Skeletal muscle satellite cell (primary cell): ENCODE data around the gene RNF11.
"Not testable (repeated sequence)": the region's sequence is repeated elsewhere in the genome, so short reads cannot be mapped to it uniquely, and the experiment has no call there.

ENCODE experiments used
- H3K27me3 ChIP-seq: 2 replicates; pipeline ENCODE4 v1.7.0; 2013; ENCODE audit warnings: low read length; ENCODE audit not compliant: control insufficient read depth, insufficient read depth
- H3K36me3 ChIP-seq: 2 replicates; pipeline ENCODE4 v1.7.0; 2013; ENCODE audit warnings: mild to moderate bottlenecking, control low read depth, low read length; ENCODE audit not compliant: insufficient read depth
- H3K4me1 ChIP-seq: 2 replicates; pipeline ENCODE4 v1.7.0; 2013; ENCODE audit warnings: low read length; ENCODE audit not compliant: control insufficient read depth, insufficient read depth
- H3K4me2 ChIP-seq: 2 replicates; pipeline ENCODE4 v1.7.0; 2013; ENCODE audit warnings: mild to moderate bottlenecking, low read length
- H3K4me3 ChIP-seq: 2 replicates; pipeline ENCODE4 v1.7.0; 2013; ENCODE audit warnings: low read length
- H3K9ac ChIP-seq: 2 replicates; pipeline ENCODE4 v1.7.0; 2013; ENCODE audit warnings: mild to moderate bottlenecking, low read depth, low read length, moderate library complexity
- H3K9me3 ChIP-seq: replicated peaks from 2 replicates; pipeline ENCODE4 v1.7.0; 2013; ENCODE audit warnings: mild to moderate bottlenecking, control low read depth, low read length

RNF11 gene

DNA sequence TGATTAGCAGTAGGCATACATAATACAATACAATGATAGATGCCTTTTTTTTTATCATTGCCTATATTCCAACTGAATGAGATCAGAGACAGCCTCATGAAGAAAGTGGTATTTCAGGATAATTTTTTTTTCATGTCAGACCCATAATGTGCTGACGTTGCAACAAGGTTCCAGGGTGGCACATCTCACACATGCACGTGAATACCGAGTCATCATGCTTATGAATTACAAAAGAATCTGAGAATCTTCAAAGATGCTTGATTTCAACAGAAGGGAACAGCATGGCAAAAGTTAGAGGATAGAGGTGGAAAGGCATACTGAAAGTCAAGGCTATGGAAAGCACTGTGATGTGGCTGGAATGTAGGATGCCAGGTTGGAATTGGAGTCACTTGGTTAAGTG lies 5.0 kb upstream of the RNF11 start:
- no peaks in the 10 kb centered on the region for H3K9me3 ChIP-seq
- no peak overlapping the region for H3K9ac ChIP-seq
- H3K4me2 ChIP-seq, result no peak overlapping the region
- H3K36me3 ChIP-seq, result no peaks in the 10 kb centered on the region
- H3K4me3 ChIP-seq, result no peak overlapping the region
- no peaks in the 10 kb centered on the region for H3K27me3 ChIP-seq
- H3K4me1 ChIP-seq, result peaks cover 11% of the 10 kb centered on the region

DNA sequence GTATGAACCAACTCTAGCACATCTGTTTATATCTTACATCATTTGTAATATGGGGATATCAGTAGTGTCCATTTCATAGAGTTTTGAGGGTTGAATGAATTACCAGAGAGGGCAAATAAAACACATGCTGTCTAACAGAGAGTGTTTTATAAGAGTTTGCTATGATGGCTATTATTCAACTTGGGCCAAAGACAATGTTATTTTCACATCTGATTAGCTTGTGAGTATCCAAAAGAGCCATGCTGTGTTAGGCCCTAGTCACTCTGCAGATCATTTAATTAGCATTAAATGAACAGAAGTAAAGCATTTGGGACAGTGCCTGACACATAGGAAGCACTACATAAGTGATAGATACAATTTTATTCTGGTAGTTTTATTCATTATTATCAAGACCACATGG lies 4.2 kb upstream of the RNF11 start:
- H3K9ac ChIP-seq, result no peak overlapping the region
- H3K4me1 ChIP-seq, result peaks cover 11% of the 10 kb centered on the region
- H3K27me3 ChIP-seq, result no peaks in the 10 kb centered on the region
- no peak overlapping the region for H3K4me3 ChIP-seq
- H3K4me2 ChIP-seq, result no peak overlapping the region
- H3K9me3 ChIP-seq, result no peaks in the 10 kb centered on the region
- H3K36me3 ChIP-seq, result no peaks in the 10 kb centered on the region

DNA sequence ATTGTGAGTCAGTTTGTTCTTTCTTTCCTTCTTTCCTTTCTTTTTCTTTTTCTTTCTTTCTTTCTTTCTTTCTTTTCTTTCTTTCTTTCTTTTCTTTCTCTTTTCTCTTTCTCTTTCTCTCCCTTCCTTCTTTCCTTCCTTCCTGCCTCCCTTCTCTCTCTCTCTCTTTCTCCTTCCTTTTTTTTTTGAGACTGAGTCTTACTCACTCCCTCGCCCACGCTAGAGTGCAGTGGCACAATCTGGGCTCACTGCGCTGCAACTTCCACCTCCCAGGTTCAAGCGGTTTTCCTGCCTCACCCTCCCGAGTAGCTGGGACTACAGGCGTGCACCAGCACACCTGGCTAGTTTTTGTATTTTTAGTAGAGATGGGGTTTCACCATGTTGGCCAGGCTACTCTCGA lies 1.8 kb upstream of the RNF11 start:
- not testable (repeated sequence) for H3K27me3 ChIP-seq, H3K4me2 ChIP-seq, H3K4me3 ChIP-seq, H3K36me3 ChIP-seq, H3K9ac ChIP-seq, H3K9me3 ChIP-seq
- H3K4me1 ChIP-seq, result peaks cover 18% of the 10 kb centered on the region

DNA sequence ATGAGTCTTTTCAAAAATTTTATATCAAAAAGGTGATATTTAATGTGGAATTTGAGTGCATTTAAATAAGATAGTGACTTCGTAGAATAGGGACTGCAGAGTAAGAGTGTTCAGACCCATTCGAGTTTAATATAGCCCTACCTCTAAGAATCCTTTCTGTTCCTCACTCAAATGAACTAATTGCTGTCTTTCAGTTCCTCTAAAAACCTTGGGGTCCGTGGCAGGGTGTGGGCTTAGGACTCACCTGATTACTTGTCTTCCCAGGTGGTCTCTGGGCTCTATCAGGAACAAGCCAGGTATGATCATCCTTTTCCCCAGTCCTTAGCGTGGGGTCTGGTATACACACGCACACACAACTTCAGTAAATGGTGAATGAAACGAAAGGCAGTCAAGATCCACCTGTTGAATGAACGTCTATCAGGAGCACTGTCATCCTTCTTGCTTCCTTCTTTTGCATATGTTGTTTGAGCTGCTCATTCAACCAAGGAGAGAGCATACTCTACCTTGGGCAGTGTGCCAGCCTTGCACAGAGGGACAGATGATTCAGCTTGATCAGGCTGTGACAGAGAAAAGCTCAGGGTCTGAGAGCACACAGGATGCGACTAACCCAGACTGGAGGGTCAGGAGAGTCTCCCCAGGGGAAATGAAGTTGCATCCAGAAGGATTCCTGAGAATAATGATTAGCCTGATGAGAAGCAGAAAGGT lies 1.2 kb upstream of the RNF11 start:
- Histone ChIP-seq H3K4me3 (peak overlapping the region; percentile 95), H3K27me3 (no peaks in the 10 kb centered on the region)

DNA sequence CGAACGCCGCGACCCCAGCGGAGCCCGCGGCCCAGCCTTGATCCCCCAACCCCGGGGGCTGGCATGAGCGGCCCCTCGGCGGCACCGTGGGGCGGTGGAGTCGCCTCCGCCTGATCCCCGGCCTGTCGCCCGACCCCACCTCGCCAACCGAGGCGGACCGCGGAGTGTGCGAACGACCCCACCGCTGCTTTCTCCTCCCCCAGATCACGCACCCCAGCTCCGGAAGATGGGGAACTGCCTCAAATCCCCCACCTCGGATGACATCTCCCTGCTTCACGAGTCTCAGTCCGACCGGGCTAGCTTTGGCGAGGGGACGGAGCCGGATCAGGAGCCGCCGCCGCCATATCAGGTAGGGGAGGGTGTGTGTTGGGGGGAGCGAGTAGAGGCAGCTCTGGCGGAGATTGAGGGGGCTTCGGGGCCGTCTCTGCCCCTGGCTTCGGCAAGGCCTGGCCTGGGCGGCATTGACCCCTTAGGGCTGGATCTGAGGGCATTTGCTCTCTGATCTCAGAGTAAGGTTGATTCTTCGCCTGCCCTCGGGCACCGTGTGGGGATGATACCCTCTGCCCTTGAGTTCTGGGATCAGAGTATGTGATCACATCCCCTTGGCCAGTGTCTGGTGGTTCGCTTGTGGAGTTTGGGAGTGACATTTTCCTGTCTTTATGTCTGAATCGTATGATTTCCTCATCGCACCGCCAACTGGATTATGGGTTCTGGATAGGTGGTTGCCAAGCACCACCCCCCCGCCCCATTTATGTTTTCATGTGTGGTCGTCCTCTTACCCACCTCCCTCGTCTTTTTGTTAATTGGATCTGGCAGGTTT lies 668 bp downstream of the RNF11 start:
- H3K4me1 ChIP-seq, result peaks cover 26% of the 10 kb centered on the region

More for the DNA sequence above, 1.2 kb upstream of the RNF11 start:
- Histone ChIP-seq H3K9ac (peak overlapping the region; percentile 96), H3K36me3 (peaks cover 1% of the 10 kb centered on the region), H3K4me1 (peaks cover 22% of the 10 kb centered on the region), H3K9me3 (no peaks in the 10 kb centered on the region), H3K4me2 (peak overlapping the region; percentile 79)

DNA sequence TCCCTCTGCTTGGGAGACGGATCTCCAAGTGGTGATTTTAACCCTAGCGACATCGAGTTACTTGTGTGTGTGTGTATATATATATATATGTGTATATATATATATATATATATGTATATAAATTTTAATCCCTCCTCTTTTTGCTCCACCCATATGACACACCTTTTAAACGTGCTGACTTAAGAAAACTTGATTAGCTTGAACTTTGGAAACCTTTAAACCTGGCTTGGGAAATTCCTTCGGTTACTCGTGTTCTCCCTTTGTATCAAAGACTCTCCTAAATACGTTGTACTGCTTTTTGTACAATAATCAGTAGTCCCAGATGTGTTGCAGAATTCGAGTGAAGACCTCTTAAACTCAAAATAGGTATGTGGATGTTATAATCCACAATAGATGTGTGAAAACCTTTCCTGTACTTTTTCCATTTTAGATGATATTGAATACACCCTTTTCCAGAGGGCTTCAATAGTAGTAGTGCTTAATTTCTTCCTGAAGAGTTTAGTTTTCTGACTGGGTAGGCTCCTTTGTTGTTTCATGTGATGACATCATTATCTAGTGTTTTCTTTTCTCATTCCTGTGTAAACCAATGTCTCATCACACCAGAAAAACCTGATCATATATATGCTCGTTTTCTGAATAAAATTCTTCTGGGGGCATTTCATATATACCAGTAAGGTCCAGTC lies 1.4 kb downstream of the RNF11 start:
- Histone ChIP-seq H3K4me2 (peak overlapping the region; percentile 79), H3K27me3 (no peaks in the 10 kb centered on the region), H3K9me3 (no peaks in the 10 kb centered on the region), H3K4me1 (peaks cover 30% of the 10 kb centered on the region), H3K9ac (peak overlapping the region; percentile 96), H3K4me3 (peak overlapping the region; percentile 95), H3K36me3 (peaks cover 4% of the 10 kb centered on the region)

More for the DNA sequence above, 668 bp downstream of the RNF11 start:
- no peaks in the 10 kb centered on the region for H3K9me3 ChIP-seq
- H3K4me3 ChIP-seq, result peak overlapping the region; percentile 95
- no peaks in the 10 kb centered on the region for H3K27me3 ChIP-seq
- peaks cover 4% of the 10 kb centered on the region for H3K36me3 ChIP-seq
- H3K9ac ChIP-seq, result peak overlapping the region; percentile 96
- H3K4me2 ChIP-seq, result peak overlapping the region; percentile 79

DNA sequence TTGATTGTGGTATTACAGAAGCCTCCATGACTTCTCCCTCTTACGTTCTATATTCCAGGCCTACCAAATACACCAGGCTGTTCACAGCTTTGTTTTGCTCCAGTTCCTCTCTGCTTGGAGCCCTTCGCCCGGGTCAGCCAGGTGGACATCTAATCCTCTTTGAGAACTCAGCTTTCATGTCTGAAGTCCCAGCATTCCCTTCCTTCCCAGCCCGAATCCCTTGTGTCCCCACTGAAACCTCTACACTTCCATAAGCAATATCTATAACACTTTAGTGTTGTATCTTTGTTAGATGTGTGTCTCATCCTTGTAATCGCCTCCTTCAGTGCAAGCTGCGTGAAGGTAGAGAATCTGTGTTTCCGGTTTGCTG lies 1.9 kb downstream of the RNF11 start:
- no peaks in the 10 kb centered on the region for H3K27me3 ChIP-seq
- peak overlapping the region; percentile 79 for H3K4me2 ChIP-seq
- H3K9ac ChIP-seq, result peak overlapping the region; percentile 96
- H3K36me3 ChIP-seq, result peaks cover 4% of the 10 kb centered on the region
- peaks cover 35% of the 10 kb centered on the region for H3K4me1 ChIP-seq
- peak overlapping the region; percentile 95 for H3K4me3 ChIP-seq
- no peaks in the 10 kb centered on the region for H3K9me3 ChIP-seq

DNA sequence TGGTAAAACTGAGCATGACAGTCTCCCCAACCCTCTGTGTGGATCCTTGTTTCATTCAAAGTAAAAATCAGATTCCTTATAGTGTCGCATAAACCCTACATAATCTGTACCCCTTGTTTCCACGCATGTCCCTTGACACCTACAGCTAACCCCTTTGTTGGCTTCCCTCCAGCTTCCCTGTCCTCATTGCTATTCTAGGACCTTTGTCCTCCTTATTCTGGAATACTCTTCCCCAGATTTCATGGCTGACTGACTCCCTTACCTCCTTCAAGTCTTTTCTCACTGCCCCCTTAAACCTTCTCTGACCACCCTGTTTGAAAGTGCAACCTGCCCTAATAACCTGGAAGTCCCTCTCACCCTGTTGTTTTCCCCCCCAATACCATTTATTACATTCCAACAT lies 4.0 kb downstream of the RNF11 start:
- Histone ChIP-seq H3K9me3 (no peaks in the 10 kb centered on the region), H3K27me3 (no peaks in the 10 kb centered on the region), H3K9ac (no peak overlapping the region), H3K36me3 (peaks cover 4% of the 10 kb centered on the region), H3K4me3 (no peak overlapping the region), H3K4me1 (peaks cover 31% of the 10 kb centered on the region), H3K4me2 (peak overlapping the region; percentile 2)

DNA sequence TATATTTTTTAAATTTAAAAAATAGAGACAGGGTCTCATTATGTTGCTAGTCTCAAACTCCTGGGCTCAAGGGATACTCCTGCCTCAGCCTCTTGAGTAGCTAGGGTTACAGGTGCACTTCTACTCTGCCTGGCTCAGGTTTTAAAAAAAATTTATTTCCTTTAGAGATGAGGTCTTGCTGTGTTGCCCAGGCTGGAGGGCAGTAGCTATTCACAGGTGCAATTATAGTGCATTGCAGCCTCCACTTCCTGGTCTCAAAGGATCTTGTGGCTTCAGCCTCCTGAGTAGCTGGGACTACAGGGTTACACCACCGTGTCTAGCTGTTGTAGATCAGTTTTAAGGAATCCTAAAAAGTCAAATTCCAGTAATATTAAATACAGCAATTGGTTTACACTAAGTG lies 5.0 kb downstream of the RNF11 start:
- Histone ChIP-seq H3K27me3 (no peaks in the 10 kb centered on the region), H3K4me3 (no peak overlapping the region), H3K9ac (no peak overlapping the region), H3K4me1 (peaks cover 24% of the 10 kb centered on the region), H3K36me3 (peaks cover 4% of the 10 kb centered on the region), H3K9me3 (no peaks in the 10 kb centered on the region), H3K4me2 (no peak overlapping the region)

DNA sequence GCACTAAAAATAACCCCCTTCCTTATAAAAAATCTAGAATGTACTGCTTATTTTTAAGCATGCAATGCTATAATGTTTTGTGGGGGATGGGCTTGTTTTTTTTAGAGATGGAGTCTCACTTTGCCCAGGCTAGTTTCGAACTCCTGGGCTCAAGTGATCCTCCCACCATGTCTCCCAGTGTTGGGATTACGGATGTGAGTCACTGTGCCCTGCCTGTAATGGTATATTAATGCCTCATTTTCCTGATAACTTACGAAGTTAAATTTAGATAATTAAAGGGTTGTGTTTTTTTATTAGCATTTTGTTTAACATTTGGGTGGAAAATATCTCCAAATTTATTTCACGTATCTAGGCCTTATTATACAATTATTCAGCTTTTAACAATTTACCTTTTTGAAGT lies 6.5 kb downstream of the RNF11 start:
- no peak overlapping the region for H3K4me3 ChIP-seq
- H3K4me2 ChIP-seq, result peak overlapping the region; percentile 28
- no peaks in the 10 kb centered on the region for H3K27me3 ChIP-seq
- H3K4me1 ChIP-seq, result peaks cover 27% of the 10 kb centered on the region
- peaks cover 4% of the 10 kb centered on the region for H3K36me3 ChIP-seq
- no peak overlapping the region for H3K9ac ChIP-seq
- H3K9me3 ChIP-seq, result no peaks in the 10 kb centered on the region

DNA sequence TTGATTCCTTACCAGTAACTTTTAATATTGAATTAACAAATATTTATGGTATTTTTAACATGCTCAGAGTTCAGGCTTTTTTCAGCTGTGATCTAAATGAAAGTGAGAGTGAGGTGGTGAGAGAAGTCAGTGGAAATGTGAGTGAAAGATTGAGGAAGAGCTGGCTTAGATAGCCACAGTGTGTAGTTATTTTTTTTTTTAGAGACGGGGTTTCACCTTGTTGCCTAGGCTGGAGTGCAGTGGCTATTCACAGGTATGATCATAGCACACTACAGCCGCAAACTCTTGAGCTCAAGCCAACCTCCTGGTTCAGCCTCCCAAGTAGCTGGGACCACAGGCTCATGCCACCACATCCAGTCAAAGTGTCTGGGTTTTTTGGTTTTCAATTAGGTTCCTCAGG lies 10.9 kb downstream of the RNF11 start:
- H3K27me3 ChIP-seq, result no peaks in the 10 kb centered on the region
- peaks cover 16% of the 10 kb centered on the region for H3K4me1 ChIP-seq
- no peaks in the 10 kb centered on the region for H3K36me3 ChIP-seq
- H3K9ac ChIP-seq, result no peak overlapping the region
- H3K4me3 ChIP-seq, result no peak overlapping the region
- H3K4me2 ChIP-seq, result no peak overlapping the region
- H3K9me3 ChIP-seq, result no peaks in the 10 kb centered on the region
